Loucy (cell line): ENCODE results near the gene GJB4.

Source experiments
- H2AFZ ChIP-seq: fragments of 200-600 bp; sonication (generic); 2 replicates; pipeline ENCODE4 v1.6.0; 2016; ENCODE audit warnings: antibody characterized with exemption, mild to moderate bottlenecking, low read length, moderate library complexity
- H3F3A ChIP-seq: fragments of 200-600 bp; 2 replicates; pipeline ENCODE4 v1.6.0; 2016; ENCODE audit warnings: antibody characterized with exemption, low read depth, mild to moderate bottlenecking
- H3K27me3 ChIP-seq: fragments of 200-600 bp; sonication (generic); 2 replicates; pipeline ENCODE4 v1.6.1; 2014; ENCODE audit warnings: low read length, mild to moderate bottlenecking; ENCODE audit not compliant: insufficient read depth, poor library complexity, severe bottlenecking
- H3K36me3 ChIP-seq: fragments of 200-600 bp; sonication (generic); 2 replicates; pipeline ENCODE4 v1.6.1; 2016; ENCODE audit warnings: low read length; ENCODE audit not compliant: insufficient read depth
- H3K4me1 ChIP-seq: fragments of 200-600 bp; sonication (generic); 2 replicates; pipeline ENCODE4 v1.5.1; 2014; ENCODE audit warnings: low read length, mild to moderate bottlenecking; ENCODE audit not compliant: insufficient read depth, poor library complexity, severe bottlenecking
- H3K4me2 ChIP-seq: fragments of 200-600 bp; sonication (generic); 2 replicates; pipeline ENCODE4 v1.6.0; 2014; ENCODE audit warnings: antibody characterized with exemption, low read length, low read depth, mild to moderate bottlenecking; ENCODE audit not compliant: poor library complexity, severe bottlenecking
- H3K4me3 ChIP-seq: fragments of 200-600 bp; sonication (generic); 2 replicates; pipeline ENCODE4 v1.5.1; 2014; ENCODE audit warnings: low read length, mild to moderate bottlenecking, mixed read lengths; ENCODE audit not compliant: poor library complexity, severe bottlenecking
- H3K79me2 ChIP-seq: fragments of 200-600 bp; sonication (generic); 2 replicates; pipeline ENCODE4 v1.6.1; 2014; ENCODE audit warnings: low read length; ENCODE audit not compliant: insufficient read depth
- H3K9ac ChIP-seq: fragments of 200-600 bp; sonication (generic); 2 replicates; pipeline ENCODE4 v1.6.0; 2014; ENCODE audit warnings: mild to moderate bottlenecking, low read depth, low read length, moderate library complexity; ENCODE audit not compliant: poor library complexity, severe bottlenecking
- H3K9me2 ChIP-seq: fragments of 200-600 bp; sonication (generic); replicated peaks from 2 replicates; pipeline ENCODE4 v1.6.1; 2016; ENCODE audit warnings: low read depth, low read length, mixed read lengths
- H3K9me3 ChIP-seq: fragments of 200-600 bp; sonication (generic); 2 replicates; pipeline ENCODE4 v1.6.1; 2014; ENCODE audit warnings: mild to moderate bottlenecking, antibody characterized with exemption, low read length, low read depth; ENCODE audit not compliant: insufficient read depth
- H4K20me1 ChIP-seq: fragments of 200-600 bp; sonication (generic); 2 replicates; pipeline ENCODE4 v1.6.0; 2014; ENCODE audit warnings: antibody characterized with exemption, low read length, mild to moderate bottlenecking; ENCODE audit not compliant: insufficient read depth, poor library complexity, severe bottlenecking
- CTCF ChIP-seq: fragments of 200-600 bp; sonication (generic); conservative IDR thresholded peaks from 2 replicates; pipeline ENCODE4 v1.5.1; 2014; ENCODE audit warnings: mild to moderate bottlenecking, antibody characterized with exemption, low read length
- EZH2phosphoT487 ChIP-seq: fragments of 200-600 bp; IDR thresholded peaks from 2 replicates; pipeline ENCODE4 v1.6.1; 2018; ENCODE audit warnings: antibody characterized with exemption, mild to moderate bottlenecking, moderate library complexity, borderline replicate concordance

Gene GJB4

GRCh38 chr1:34712007-34712688 lies 47.4 kb upstream of the GJB4 start:
- TF ChIP-seq EZH2phosphoT487 = no peak
- no peak for TF ChIP-seq CTCF
- no peak overlapping the region for H3K4me3 ChIP-seq
- H3K9ac ChIP-seq = no peak overlapping the region
- H3K4me1 ChIP-seq = no peaks in the 10 kb centered on the region
- H3K36me3 ChIP-seq = no peaks in the 10 kb centered on the region
- H3K9me2 ChIP-seq = no peaks in the 10 kb centered on the region
- no peaks in the 10 kb centered on the region for H3K27me3 ChIP-seq
- H3K4me2 ChIP-seq = no peak overlapping the region
- H3K79me2 ChIP-seq = no peaks in the 10 kb centered on the region
- no peak overlapping the region for H2AFZ ChIP-seq
- no peaks in the 10 kb centered on the region for H3F3A ChIP-seq
- no peaks in the 10 kb centered on the region for H4K20me1 ChIP-seq
- no peaks in the 10 kb centered on the region for H3K9me3 ChIP-seq

- H3K9me3 ChIP-seq = no peaks in the 10 kb centered on the region
- TF ChIP-seq CTCF (no peak), EZH2phosphoT487 (no peak)
- no peaks in the 10 kb centered on the region for H3K36me3 ChIP-seq
- H3K27me3 ChIP-seq = no peaks in the 10 kb centered on the region
- no peak overlapping the region for H3K4me3 ChIP-seq
- H3K9me2 ChIP-seq = no peaks in the 10 kb centered on the region
- H3K9ac ChIP-seq = no peak overlapping the region
- H3K4me2 ChIP-seq = no peak overlapping the region
- no peak overlapping the region for H2AFZ ChIP-seq
- H4K20me1 ChIP-seq = no peaks in the 10 kb centered on the region
- no peaks in the 10 kb centered on the region for H3K79me2 ChIP-seq
- no peaks in the 10 kb centered on the region for H3F3A ChIP-seq
- no peaks in the 10 kb centered on the region for H3K4me1 ChIP-seq
These were observed 46.1 kb upstream of the GJB4 start for GRCh38 chr1:34713443-34713842.

- Histone ChIP-seq H3K4me1 (no peaks in the 10 kb centered on the region), H3K4me2 (no peak overlapping the region), H4K20me1 (no peaks in the 10 kb centered on the region), H3F3A (no peaks in the 10 kb centered on the region), H3K36me3 (no peaks in the 10 kb centered on the region), H3K9ac (no peak overlapping the region), H2AFZ (no peak overlapping the region), H3K9me2 (no peaks in the 10 kb centered on the region), H3K4me3 (no peak overlapping the region), H3K79me2 (no peaks in the 10 kb centered on the region), H3K9me3 (no peaks in the 10 kb centered on the region), H3K27me3 (no peaks in the 10 kb centered on the region)
- no peak for TF ChIP-seq CTCF
- TF ChIP-seq EZH2phosphoT487 = no peak
These were observed 45.2 kb upstream of the GJB4 start for GRCh38 chr1:34714386-34714785.
